ENCODE measurements around the gene MED12L. TPM values are rescaled to one million over a fixed set of nuclear protein-coding genes. Genes with fewer than 3 reads are reported as not detected.

Gene MED12L
- total RNA-seq, 1 experiment from 2014 or later, result 14.9 TPM

DNA sequence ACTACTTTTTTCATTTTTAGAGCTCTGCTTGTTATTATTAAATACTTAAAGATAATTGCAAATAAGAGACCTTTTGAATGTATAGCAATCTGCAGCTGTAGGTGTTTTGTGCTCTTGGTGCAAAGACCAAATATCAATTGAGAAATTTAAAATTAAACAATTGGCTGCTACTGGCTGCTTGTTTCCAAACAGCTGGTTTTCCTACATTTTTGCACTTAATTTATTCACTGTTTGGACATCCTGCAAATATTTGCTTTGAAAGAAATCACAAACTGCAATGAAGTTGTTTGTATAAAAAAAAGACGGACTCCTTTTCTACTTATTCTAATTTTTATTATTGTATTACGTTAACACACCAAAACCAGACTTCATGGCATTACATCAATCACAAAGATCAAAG, 35.6 kb downstream of the MED12L start:
- Mint-ChIP-seq H3K4me1 (no peaks in the 10 kb centered on the region), H3K36me3 (ENCODE audit: insufficient read depth in 1 of 3, low read depth in 3 of 3) (peaks cover 3 to 22% (median 11%) of the 10 kb centered on the region in 3 experiments; a peak in 6 of 7 replicates), H3K9me3 (no peaks in the 10 kb centered on the region), H3K4me3 (no peak overlapping the region), H3K27me3 (ENCODE audit: low read depth) (no peaks in the 10 kb centered on the region), H3K27ac (no peak overlapping the region)
- Histone ChIP-seq H2BK15ac (ENCODE audit: low read depth, low read length) (no peak overlapping the region), H3T11ph (ENCODE audit: low read length) (no peak overlapping the region), H4K91ac (ENCODE audit: insufficient read length, low read depth, low read length) (no peak overlapping the region), H3K79me1 (ENCODE audit: insufficient read depth, low read depth, low read length, poor library complexity, severe bottlenecking) (no peaks in the 10 kb centered on the region), H3K23ac (ENCODE audit: insufficient read length, low read depth, low read length) (no peak overlapping the region), H2AK5ac (ENCODE audit: insufficient read length, low read length) (no peak overlapping the region), H3K56ac (ENCODE audit: insufficient read length, low read depth, low read length) (no peak overlapping the region), H2AFZ (ENCODE audit: low read length) (no peak overlapping the region), H2BK12ac (ENCODE audit: insufficient read length, low read depth, low read length) (no peak overlapping the region), H4K20me1 (ENCODE audit: control insufficient read depth, insufficient read depth, insufficient read length) (no peaks in the 10 kb centered on the region), H4K8ac (replicated peaks; ENCODE audit: insufficient read length, low read depth, low read length) (no peak overlapping the region), H2BK20ac (ENCODE audit: low read depth, low read length, poor library complexity, severe bottlenecking) (no peak overlapping the region), H3K9me3 (ENCODE audit: control insufficient read depth, low read depth, low read length) (no peaks in the 10 kb centered on the region), H3K27ac (ENCODE audit: insufficient read length, low read depth, low read length) (no peak overlapping the region), H3K79me2 (ENCODE audit: insufficient read depth, low read length) (no peaks in the 10 kb centered on the region), H3K9ac (ENCODE audit: extremely low read depth, insufficient read length, low read length) (no peak overlapping the region), H3K18ac (ENCODE audit: insufficient read length, low read depth, low read length) (no peak overlapping the region), H3K4me1 (ENCODE audit: insufficient read depth, low read length) (no peaks in the 10 kb centered on the region), H3K27me3 (ENCODE audit: insufficient read depth, low read length) (no peaks in the 10 kb centered on the region), H3K14ac (ENCODE audit: insufficient read depth, low read length) (no peak overlapping the region), H3K4ac (ENCODE audit: low read depth, low read length) (no peak overlapping the region), H2BK120ac (ENCODE audit: low read depth, low read length, poor library complexity, severe bottlenecking) (no peak overlapping the region), H2BK5ac (ENCODE audit: insufficient read length, low read length) (no peak overlapping the region), H3K4me2 (ENCODE audit: insufficient read depth, insufficient read length, low read length) (no peak overlapping the region), H3K23me2 (ENCODE audit: insufficient read length, low read depth, low read length, poor library complexity, severe bottlenecking) (no peaks in the 10 kb centered on the region), H4K5ac (ENCODE audit: insufficient read length, low read depth, low read length) (no peak overlapping the region)
- no CpG with 5 or more reads among the region's 2 CpGs for WGBS (ENCODE audit: extremely low coverage, insufficient read length, low lambda C conversion rate)
- no peak for DNase-seq
- TF ChIP-seq, protein P1, sequence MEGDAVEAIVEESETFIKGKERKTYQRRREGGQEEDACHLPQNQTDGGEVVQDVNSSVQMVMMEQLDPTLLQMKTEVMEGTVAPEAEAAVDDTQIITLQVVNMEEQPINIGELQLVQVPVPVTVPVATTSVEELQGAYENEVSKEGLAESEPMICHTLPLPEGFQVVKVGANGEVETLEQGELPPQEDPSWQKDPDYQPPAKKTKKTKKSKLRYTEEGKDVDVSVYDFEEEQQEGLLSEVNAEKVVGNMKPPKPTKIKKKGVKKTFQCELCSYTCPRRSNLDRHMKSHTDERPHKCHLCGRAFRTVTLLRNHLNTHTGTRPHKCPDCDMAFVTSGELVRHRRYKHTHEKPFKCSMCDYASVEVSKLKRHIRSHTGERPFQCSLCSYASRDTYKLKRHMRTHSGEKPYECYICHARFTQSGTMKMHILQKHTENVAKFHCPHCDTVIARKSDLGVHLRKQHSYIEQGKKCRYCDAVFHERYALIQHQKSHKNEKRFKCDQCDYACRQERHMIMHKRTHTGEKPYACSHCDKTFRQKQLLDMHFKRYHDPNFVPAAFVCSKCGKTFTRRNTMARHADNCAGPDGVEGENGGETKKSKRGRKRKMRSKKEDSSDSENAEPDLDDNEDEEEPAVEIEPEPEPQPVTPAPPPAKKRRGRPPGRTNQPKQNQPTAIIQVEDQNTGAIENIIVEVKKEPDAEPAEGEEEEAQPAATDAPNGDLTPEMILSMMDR (conservative IDR thresholded peaks at IDR 0.05), result no peak

Data from H9 (cell line).